ENCODE measurements around the gene ARRDC4.

Gene ARRDC4

DNA sequence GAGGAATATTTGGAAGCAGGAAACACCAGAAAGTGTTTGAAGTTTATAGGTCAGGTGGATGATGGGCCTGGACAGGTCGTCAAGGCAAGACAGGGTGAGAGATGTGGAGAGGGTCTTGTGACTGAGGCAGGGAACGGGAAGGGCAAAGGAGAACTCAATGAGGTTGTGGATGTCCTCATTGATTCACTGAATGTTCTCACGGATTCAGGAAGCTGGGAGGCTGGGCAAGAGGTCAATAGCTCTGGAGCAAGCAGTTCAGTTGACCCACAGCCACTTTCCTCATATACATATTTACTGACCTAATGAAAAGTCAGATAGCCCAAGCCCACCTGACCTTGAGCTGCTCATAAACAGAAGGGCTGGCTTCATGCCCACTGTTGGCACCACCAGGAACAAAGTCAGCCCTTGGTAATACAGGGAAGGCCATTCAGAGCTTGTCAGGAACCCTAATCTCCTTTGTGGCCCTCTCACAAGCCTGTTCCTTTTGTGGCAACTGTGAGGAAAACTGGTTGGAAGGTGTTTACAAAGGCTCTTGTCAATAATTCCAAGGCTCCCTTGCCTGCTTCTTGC lies 31.6 kb downstream of the ARRDC4 start:
- Histone ChIP-seq H3K27me3 (ENCODE audit: control insufficient read depth in 1 of 2, insufficient read depth in 1 of 2, low read length in 2 of 2) (no peaks in the 10 kb centered on the region), H3K23ac (ENCODE audit: low read length in 2 of 2) (no peak overlapping the region), H3K4me3 (ENCODE audit: insufficient read depth in 1 of 2, low read depth in 1 of 2, low read length in 2 of 2) (no peak overlapping the region), H4K8ac (ENCODE audit: low read length) (no peak overlapping the region), H3K9ac (ENCODE audit: low read length) (no peak overlapping the region), H3K27ac (ENCODE audit: low read length, poor library complexity, severe bottlenecking) (no peak overlapping the region), H3K18ac (ENCODE audit: low read depth in 1 of 2, low read length in 2 of 2) (no peak overlapping the region), H4K91ac (ENCODE audit: low read length) (no peak overlapping the region), H2BK12ac (ENCODE audit: low read length in 2 of 2) (no peak overlapping the region), H3K4ac (ENCODE audit: low read depth in 1 of 2, low read length in 2 of 2) (no peak overlapping the region), H2AK5ac (ENCODE audit: low read length, severe bottlenecking) (no peak overlapping the region), H2BK5ac (ENCODE audit: low read depth, low read length, poor library complexity, severe bottlenecking) (no peak overlapping the region), H3K9me3 (ENCODE audit: control insufficient read depth, low read length) (no peaks in the 10 kb centered on the region), H2AFZ (ENCODE audit: low read depth, low read length) (no peak overlapping the region), H3K4me1 (ENCODE audit: control insufficient read depth, insufficient read depth, low read depth, low read length) (no peaks in the 10 kb centered on the region), H3K14ac (ENCODE audit: low read length in 2 of 2) (no peak overlapping the region), H3K79me1 (replicated peaks; ENCODE audit: low read length, poor library complexity, severe bottlenecking) (no peaks in the 10 kb centered on the region), H3K36me3 (ENCODE audit: control insufficient read depth in 1 of 2, insufficient read depth in 2 of 2, low read depth in 1 of 2, low read length in 2 of 2) (no peaks in the 10 kb centered on the region), H2BK15ac (ENCODE audit: low read depth, poor library complexity, severe bottlenecking) (no peak overlapping the region), H2BK120ac (ENCODE audit: low read depth, low read length) (no peak overlapping the region), H3K4me2 (ENCODE audit: low read length, poor library complexity, severe bottlenecking) (no peak overlapping the region)
- 51% methylated on average over 3 of the region's 3 CpGs for WGBS
- DNase-seq, result no peak

DNA sequence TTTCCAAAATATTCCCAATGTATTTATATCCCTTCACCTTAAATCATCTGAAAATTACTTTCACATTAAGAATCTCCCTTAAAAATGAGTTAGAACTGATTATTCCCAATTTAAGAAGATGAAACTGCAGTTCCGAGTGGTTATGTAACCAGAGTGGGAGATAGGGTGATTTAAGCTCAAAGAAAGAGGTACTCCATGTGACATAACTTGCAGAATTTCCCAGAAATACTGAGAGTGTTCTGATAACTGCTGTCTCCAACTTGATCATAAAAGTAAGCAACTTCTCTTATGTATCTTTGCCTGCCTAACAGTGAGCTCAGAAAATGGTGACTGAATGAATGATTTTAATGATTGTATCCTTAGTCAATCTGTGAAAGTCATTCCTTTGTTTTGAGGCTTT lies 32.3 kb downstream of the ARRDC4 start:
- Histone ChIP-seq H3K18ac (ENCODE audit: low read depth in 1 of 2, low read length in 2 of 2) (no peak overlapping the region), H3K4me1 (ENCODE audit: control insufficient read depth, insufficient read depth, low read depth, low read length) (no peaks in the 10 kb centered on the region), H4K8ac (ENCODE audit: low read length) (no peak overlapping the region), H3K36me3 (ENCODE audit: control insufficient read depth in 1 of 2, insufficient read depth in 2 of 2, low read depth in 1 of 2, low read length in 2 of 2) (no peaks in the 10 kb centered on the region), H3K9ac (ENCODE audit: low read length) (no peak overlapping the region), H2AFZ (ENCODE audit: low read depth, low read length) (no peak overlapping the region), H2BK120ac (ENCODE audit: low read depth, low read length) (no peak overlapping the region), H3K79me1 (replicated peaks; ENCODE audit: low read length, poor library complexity, severe bottlenecking) (no peaks in the 10 kb centered on the region), H3K14ac (ENCODE audit: low read length in 2 of 2) (no peak overlapping the region), H3K4ac (ENCODE audit: low read depth in 1 of 2, low read length in 2 of 2) (no peak overlapping the region), H2BK5ac (ENCODE audit: low read depth, low read length, poor library complexity, severe bottlenecking) (no peak overlapping the region), H3K23ac (ENCODE audit: low read length in 2 of 2) (no peak overlapping the region), H2AK5ac (ENCODE audit: low read length, severe bottlenecking) (no peak overlapping the region), H2BK15ac (ENCODE audit: low read depth, poor library complexity, severe bottlenecking) (no peak overlapping the region), H3K4me2 (ENCODE audit: low read length, poor library complexity, severe bottlenecking) (no peak overlapping the region), H3K9me3 (ENCODE audit: control insufficient read depth, low read length) (no peaks in the 10 kb centered on the region), H3K27ac (ENCODE audit: low read length, poor library complexity, severe bottlenecking) (no peak overlapping the region), H3K4me3 (ENCODE audit: insufficient read depth in 1 of 2, low read depth in 1 of 2, low read length in 2 of 2) (peak overlapping the region in 1 of 2 experiments; percentile 33), H4K91ac (ENCODE audit: low read length) (no peak overlapping the region), H3K27me3 (ENCODE audit: control insufficient read depth in 1 of 2, insufficient read depth in 1 of 2, low read length in 2 of 2) (no peaks in the 10 kb centered on the region), H2BK12ac (ENCODE audit: low read length in 2 of 2) (no peak overlapping the region)
- no peak for DNase-seq
- WGBS, result 50% methylated on average over 1 of the region's 1 CpG

DNA sequence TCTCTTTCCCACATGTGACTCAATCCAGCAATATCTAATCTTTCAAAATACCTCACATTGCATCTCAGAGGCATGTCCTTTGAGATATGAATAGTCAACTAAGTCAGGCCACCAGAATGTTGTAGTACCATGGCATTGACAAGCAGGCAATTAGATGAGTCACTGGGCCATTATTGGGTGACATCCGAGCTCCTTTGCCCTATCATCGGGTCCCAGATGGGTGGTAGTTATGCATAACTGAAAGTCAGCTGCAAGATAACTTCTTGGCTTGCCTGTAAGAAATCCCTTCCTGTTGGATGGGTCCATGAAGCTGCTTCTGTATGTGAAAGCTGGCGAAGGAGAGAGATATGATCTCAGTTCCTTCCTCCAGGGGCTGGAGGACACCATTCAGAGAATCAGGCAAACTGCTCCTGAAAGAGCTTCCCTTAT lies 32.8 kb downstream of the ARRDC4 start:
- Histone ChIP-seq H2BK5ac (ENCODE audit: low read depth, low read length, poor library complexity, severe bottlenecking) (no peak overlapping the region), H2AK5ac (ENCODE audit: low read length, severe bottlenecking) (no peak overlapping the region), H3K27me3 (ENCODE audit: control insufficient read depth in 1 of 2, insufficient read depth in 1 of 2, low read length in 2 of 2) (no peaks in the 10 kb centered on the region), H3K4me2 (ENCODE audit: low read length, poor library complexity, severe bottlenecking) (no peak overlapping the region), H2AFZ (ENCODE audit: low read depth, low read length) (no peak overlapping the region), H3K9me3 (ENCODE audit: control insufficient read depth, low read length) (no peaks in the 10 kb centered on the region), H3K4ac (ENCODE audit: low read depth in 1 of 2, low read length in 2 of 2) (no peak overlapping the region), H4K8ac (ENCODE audit: low read length) (no peak overlapping the region), H3K27ac (ENCODE audit: low read length, poor library complexity, severe bottlenecking) (no peak overlapping the region), H3K14ac (ENCODE audit: low read length in 2 of 2) (no peak overlapping the region), H3K9ac (ENCODE audit: low read length) (no peak overlapping the region), H2BK12ac (ENCODE audit: low read length in 2 of 2) (no peak overlapping the region), H3K4me3 (ENCODE audit: insufficient read depth in 1 of 2, low read depth in 1 of 2, low read length in 2 of 2) (peak overlapping the region in 1 of 2 experiments; percentile 33), H2BK120ac (ENCODE audit: low read depth, low read length) (no peak overlapping the region), H3K18ac (ENCODE audit: low read depth in 1 of 2, low read length in 2 of 2) (no peak overlapping the region), H4K91ac (ENCODE audit: low read length) (no peak overlapping the region), H3K4me1 (ENCODE audit: control insufficient read depth, insufficient read depth, low read depth, low read length) (no peaks in the 10 kb centered on the region), H3K79me1 (replicated peaks; ENCODE audit: low read length, poor library complexity, severe bottlenecking) (no peaks in the 10 kb centered on the region), H2BK15ac (ENCODE audit: low read depth, poor library complexity, severe bottlenecking) (no peak overlapping the region), H3K23ac (ENCODE audit: low read length in 2 of 2) (no peak overlapping the region), H3K36me3 (ENCODE audit: control insufficient read depth in 1 of 2, insufficient read depth in 2 of 2, low read depth in 1 of 2, low read length in 2 of 2) (no peaks in the 10 kb centered on the region)
- DNase-seq, result no peak
- WGBS, result 83% methylated on average over 3 of the region's 3 CpGs

DNA sequence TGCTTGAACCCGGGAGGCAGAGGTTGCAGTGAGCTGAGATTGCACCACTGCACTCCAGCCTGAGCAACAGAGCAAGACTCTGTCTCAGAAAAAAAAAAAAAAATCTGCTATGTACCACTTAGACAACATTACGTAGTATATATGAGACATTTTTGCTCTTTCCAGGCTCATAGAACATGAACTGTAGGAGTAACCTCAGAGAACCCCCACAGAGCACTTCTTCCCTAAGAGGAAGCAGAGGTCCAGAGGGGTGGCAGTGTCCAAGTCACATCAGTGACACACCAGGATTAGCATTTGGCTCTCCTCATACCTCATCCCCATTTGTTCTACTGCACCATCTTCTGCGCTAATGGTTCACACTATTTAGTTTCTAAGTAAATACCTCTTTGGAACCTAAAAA lies 33.7 kb downstream of the ARRDC4 start:
- Histone ChIP-seq H3K4me1 (ENCODE audit: control insufficient read depth, insufficient read depth, low read depth, low read length) (no peaks in the 10 kb centered on the region), H2AK5ac (ENCODE audit: low read length, severe bottlenecking) (no peak overlapping the region), H3K18ac (ENCODE audit: low read depth in 1 of 2, low read length in 2 of 2) (no peak overlapping the region), H3K23ac (ENCODE audit: low read length in 2 of 2) (no peak overlapping the region), H3K27me3 (ENCODE audit: control insufficient read depth in 1 of 2, insufficient read depth in 1 of 2, low read length in 2 of 2) (no peaks in the 10 kb centered on the region), H2AFZ (ENCODE audit: low read depth, low read length) (no peak overlapping the region), H3K79me1 (replicated peaks; ENCODE audit: low read length, poor library complexity, severe bottlenecking) (no peaks in the 10 kb centered on the region), H3K4me2 (ENCODE audit: low read length, poor library complexity, severe bottlenecking) (no peak overlapping the region), H4K8ac (ENCODE audit: low read length) (no peak overlapping the region), H2BK120ac (ENCODE audit: low read depth, low read length) (no peak overlapping the region), H2BK5ac (ENCODE audit: low read depth, low read length, poor library complexity, severe bottlenecking) (no peak overlapping the region), H3K14ac (ENCODE audit: low read length in 2 of 2) (no peak overlapping the region), H2BK15ac (ENCODE audit: low read depth, poor library complexity, severe bottlenecking) (no peak overlapping the region), H3K4me3 (ENCODE audit: insufficient read depth in 1 of 2, low read depth in 1 of 2, low read length in 2 of 2) (no peak overlapping the region), H3K9ac (ENCODE audit: low read length) (no peak overlapping the region), H3K27ac (ENCODE audit: low read length, poor library complexity, severe bottlenecking) (no peak overlapping the region), H3K9me3 (ENCODE audit: control insufficient read depth, low read length) (no peaks in the 10 kb centered on the region), H2BK12ac (ENCODE audit: low read length in 2 of 2) (no peak overlapping the region), H3K4ac (ENCODE audit: low read depth in 1 of 2, low read length in 2 of 2) (no peak overlapping the region), H3K36me3 (ENCODE audit: control insufficient read depth in 1 of 2, insufficient read depth in 2 of 2, low read depth in 1 of 2, low read length in 2 of 2) (no peaks in the 10 kb centered on the region), H4K91ac (ENCODE audit: low read length) (no peak overlapping the region)
- WGBS, result 56% methylated on average over 2 of the region's 3 CpGs
- DNase-seq, result no peak

All from mesenchymal stem cell (in vitro differentiated cells and primary cell).